Mesothelial cell of epicardium (in vitro differentiated cells): Measurements from ENCODE around the gene GPC6. TPM values are rescaled to one million over a fixed set of nuclear protein-coding genes. Genes with fewer than 3 reads are reported as not detected.

ENCODE experiments used
- DNase-seq, 2 experiments: peaks; one replicate each; pipeline ENCODE4 v3.0.0; 2021; ENCODE audit warnings: low spot score in 2 of 2; ENCODE audit not compliant: unreplicated experiment in 2 of 2
- H3K27ac Mint-ChIP-seq: 2 replicates; pipeline ENCODE4 v1.8.0; 2021; ENCODE audit warnings: mixed read lengths
- H3K27me3 Mint-ChIP-seq: 2 replicates; pipeline ENCODE4 v1.8.0; 2021; ENCODE audit warnings: low read depth, mixed read lengths
- H3K36me3 Mint-ChIP-seq: 2 replicates; pipeline ENCODE4 v1.8.0; 2021; ENCODE audit warnings: mixed read lengths
- H3K4me1 Mint-ChIP-seq: 2 replicates; pipeline ENCODE4 v1.8.0; 2021; ENCODE audit warnings: mixed read lengths
- H3K4me3 Mint-ChIP-seq: 2 replicates; pipeline ENCODE4 v1.8.0; 2021; ENCODE audit warnings: mild to moderate bottlenecking, moderate library complexity, mixed read lengths
- H3K9me3 Mint-ChIP-seq: 2 replicates; pipeline ENCODE4 v1.8.0; 2021; ENCODE audit warnings: mixed read lengths
- total RNA-seq: library from RNA; stranded (reverse); gene quantifications from 3 replicates; pipeline ENCODE4 v1.2.1, GENCODE V29; 2021
- TF ChIP-seq, protein P1 (sequence below): fragments of 200-600 bp; sonication (generic); IDR thresholded peaks from one replicate; pipeline ENCODE4 v1.5.0; 2021; ENCODE audit warnings: antibody characterized with exemption; ENCODE audit not compliant: unreplicated experiment

GPC6 gene
- total RNA-seq, 1 donor from 2014 or later: 112 TPM

- Mint-ChIP-seq H3K4me1 (peaks cover 12% of the 10 kb centered on the region), H3K4me3 (no peak overlapping the region), H3K9me3 (no peaks in the 10 kb centered on the region), H3K27ac (no peak overlapping the region), H3K36me3 (peaks cover 12% of the 10 kb centered on the region), H3K27me3 (no peaks in the 10 kb centered on the region)
- TF ChIP-seq, protein P1, sequence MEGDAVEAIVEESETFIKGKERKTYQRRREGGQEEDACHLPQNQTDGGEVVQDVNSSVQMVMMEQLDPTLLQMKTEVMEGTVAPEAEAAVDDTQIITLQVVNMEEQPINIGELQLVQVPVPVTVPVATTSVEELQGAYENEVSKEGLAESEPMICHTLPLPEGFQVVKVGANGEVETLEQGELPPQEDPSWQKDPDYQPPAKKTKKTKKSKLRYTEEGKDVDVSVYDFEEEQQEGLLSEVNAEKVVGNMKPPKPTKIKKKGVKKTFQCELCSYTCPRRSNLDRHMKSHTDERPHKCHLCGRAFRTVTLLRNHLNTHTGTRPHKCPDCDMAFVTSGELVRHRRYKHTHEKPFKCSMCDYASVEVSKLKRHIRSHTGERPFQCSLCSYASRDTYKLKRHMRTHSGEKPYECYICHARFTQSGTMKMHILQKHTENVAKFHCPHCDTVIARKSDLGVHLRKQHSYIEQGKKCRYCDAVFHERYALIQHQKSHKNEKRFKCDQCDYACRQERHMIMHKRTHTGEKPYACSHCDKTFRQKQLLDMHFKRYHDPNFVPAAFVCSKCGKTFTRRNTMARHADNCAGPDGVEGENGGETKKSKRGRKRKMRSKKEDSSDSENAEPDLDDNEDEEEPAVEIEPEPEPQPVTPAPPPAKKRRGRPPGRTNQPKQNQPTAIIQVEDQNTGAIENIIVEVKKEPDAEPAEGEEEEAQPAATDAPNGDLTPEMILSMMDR: no peak
- no peak for DNase-seq
Observed at GRCh38 chr13:93296584-93296983, 70.0 kb downstream of the GPC6 start.

GRCh38 chr13:93298713-93299112, 72.1 kb downstream of the GPC6 start:
- Mint-ChIP-seq H3K4me3 (no peak overlapping the region), H3K27me3 (no peaks in the 10 kb centered on the region), H3K36me3 (peaks cover 14% of the 10 kb centered on the region), H3K27ac (no peak overlapping the region), H3K4me1 (peaks cover 9% of the 10 kb centered on the region), H3K9me3 (no peaks in the 10 kb centered on the region)
- TF ChIP-seq, protein P1: no peak
- no peak for DNase-seq

DNA sequence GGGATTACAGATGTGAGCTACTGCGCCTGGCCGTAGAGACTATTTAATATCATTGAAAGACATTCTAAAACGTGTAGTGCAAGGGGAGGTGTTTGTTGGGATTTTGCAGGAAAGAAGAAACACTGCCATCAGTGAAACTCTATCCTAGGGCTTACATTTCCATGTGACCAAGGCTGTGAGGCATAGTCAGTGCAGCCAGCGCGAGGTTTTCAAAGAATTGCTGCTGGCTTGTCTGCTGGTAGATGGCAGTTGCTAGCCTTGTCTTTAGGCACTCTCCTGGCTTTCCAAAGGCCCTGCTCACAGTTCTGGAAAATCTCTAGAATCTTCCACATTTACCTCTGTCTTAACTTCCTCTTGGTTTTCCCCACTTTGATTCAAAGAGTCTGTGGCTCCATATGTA, 77.5 kb downstream of the GPC6 start:
- DNase-seq: no peak
- no peaks in the 10 kb centered on the region for H3K9me3 Mint-ChIP-seq
- H3K27ac Mint-ChIP-seq: no peak overlapping the region
- no peaks in the 10 kb centered on the region for H3K27me3 Mint-ChIP-seq
- peaks cover 7% of the 10 kb centered on the region for H3K36me3 Mint-ChIP-seq
- no peak overlapping the region for H3K4me3 Mint-ChIP-seq
- TF ChIP-seq, protein P1: no peak
- H3K4me1 Mint-ChIP-seq: peaks cover 18% of the 10 kb centered on the region

DNA sequence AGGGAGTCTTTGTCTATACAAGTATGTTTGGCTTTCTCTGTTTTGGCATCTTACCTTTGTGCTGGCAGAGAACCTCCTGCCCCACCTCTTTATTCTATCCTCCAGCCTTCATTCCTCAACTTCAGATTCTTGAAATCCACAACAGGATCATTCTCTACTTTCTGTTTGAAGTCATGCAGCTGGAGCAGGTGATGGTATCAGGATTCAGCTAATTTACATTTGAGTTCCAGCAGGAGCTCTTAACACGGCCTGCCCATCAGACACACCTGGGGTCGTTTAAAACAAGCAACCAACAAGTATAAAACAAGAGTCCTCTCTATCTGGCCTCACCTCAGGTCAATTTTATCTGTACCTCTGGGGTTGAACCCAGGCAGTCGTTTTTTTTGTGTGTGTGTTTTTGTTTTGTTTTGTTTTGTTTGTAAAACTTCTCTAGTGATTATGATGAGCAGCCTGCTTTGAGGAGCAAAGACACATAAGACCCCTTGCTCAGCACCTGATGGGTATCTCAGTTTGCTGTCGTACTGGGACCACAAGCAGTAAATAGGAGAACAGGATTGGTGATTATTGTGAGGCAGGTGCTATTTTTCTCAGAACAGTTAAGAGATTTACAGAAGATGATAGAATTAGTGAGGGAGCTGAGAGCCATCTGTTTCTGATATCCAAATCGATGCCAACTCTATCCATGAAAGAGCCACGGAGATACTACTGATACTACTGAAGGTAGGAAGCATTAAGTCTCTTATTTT, 78.4 kb downstream of the GPC6 start:
- peaks cover 17% of the 10 kb centered on the region for H3K4me1 Mint-ChIP-seq
- H3K27me3 Mint-ChIP-seq: no peaks in the 10 kb centered on the region
- peak overlapping the region; percentile 48 for H3K27ac Mint-ChIP-seq
- H3K36me3 Mint-ChIP-seq: peaks cover 7% of the 10 kb centered on the region
- no peak overlapping the region for H3K4me3 Mint-ChIP-seq
- DNase-seq: no peak
- TF ChIP-seq, protein P1: no peak
- H3K9me3 Mint-ChIP-seq: no peaks in the 10 kb centered on the region

DNA sequence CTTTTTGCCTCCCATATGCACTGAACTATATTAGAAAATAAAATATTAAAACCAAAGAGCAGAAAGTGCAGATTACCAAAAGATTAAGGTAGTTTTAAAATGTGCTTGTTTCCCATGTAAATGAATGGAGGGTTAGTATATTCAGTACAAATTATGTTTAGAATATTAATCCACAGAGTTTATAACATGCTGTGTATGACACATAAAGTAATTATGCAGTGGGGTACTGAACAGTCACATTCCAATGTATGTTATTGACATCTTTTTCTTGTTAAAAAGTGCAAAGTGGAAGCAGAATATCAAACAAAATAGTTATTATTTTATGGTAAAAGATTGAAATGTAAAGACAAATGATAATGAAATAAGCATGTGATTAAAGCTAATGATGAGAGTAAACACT, 79.3 kb downstream of the GPC6 start:
- TF ChIP-seq, protein P1: no peak
- no peak for DNase-seq
- Mint-ChIP-seq H3K4me3 (no peak overlapping the region), H3K36me3 (peaks cover 7% of the 10 kb centered on the region), H3K27me3 (no peaks in the 10 kb centered on the region), H3K9me3 (no peaks in the 10 kb centered on the region), H3K4me1 (peaks cover 19% of the 10 kb centered on the region), H3K27ac (no peak overlapping the region)

DNA sequence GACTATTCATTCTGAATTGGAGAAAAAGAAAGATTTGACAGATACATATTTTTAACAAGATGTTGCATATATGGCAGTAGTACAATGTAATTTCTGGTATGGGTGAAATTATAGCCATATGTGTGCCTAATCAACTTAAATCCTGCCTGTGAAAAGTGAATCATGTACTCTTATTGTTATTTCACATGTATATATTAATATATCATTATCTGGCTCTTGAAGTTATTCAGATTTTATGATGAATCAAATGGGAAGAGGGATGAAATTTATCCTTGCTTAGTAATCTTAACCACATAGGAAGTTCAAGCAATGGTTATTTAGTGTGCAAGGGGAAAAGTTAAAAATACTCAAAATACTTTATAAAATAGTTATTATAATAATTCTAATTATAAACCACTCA, 80.5 kb downstream of the GPC6 start:
- TF ChIP-seq, protein P1: no peak
- Mint-ChIP-seq H3K27ac (no peak overlapping the region), H3K4me3 (no peak overlapping the region), H3K36me3 (peaks cover under 1% of the 10 kb centered on the region), H3K4me1 (peaks cover 19% of the 10 kb centered on the region), H3K9me3 (no peaks in the 10 kb centered on the region), H3K27me3 (no peaks in the 10 kb centered on the region)
- no peak for DNase-seq
